Panc1 (cell line): ENCODE data around the gene IRS4. TPM values are rescaled to one million over a fixed set of nuclear protein-coding genes. Genes with fewer than 3 reads are reported as not detected.

Source experiments
- ATAC-seq: fragments of 200-7000 bp; cut with Tn5 transposase; 2 replicates; pipeline ENCODE4 v1.9.1; 2020; ENCODE audit warnings: mild to moderate bottlenecking, moderate library complexity
- BruUV-seq: library from RNA; stranded (reverse); fragments of 400-500 nt; replicated peaks from 2 replicates; lab custom pipeline; 2021; lab: Mats Ljungman, UMichigan
- CTCF ChIA-PET: fragments of 300-600 bp; sonication (Branson Sonifier 250); formaldehyde crosslinking; loops from one replicate; lab custom pipeline; 2022; ENCODE audit warnings: antibody characterized with exemption; lab: Charles Lee
- POLR2A ChIA-PET: fragments of 300-600 bp; sonication (Branson Sonifier 250); formaldehyde crosslinking; loops from one replicate; lab custom pipeline; 2022; ENCODE audit warnings: antibody characterized with exemption; lab: Charles Lee
- DNase-seq: peaks from one replicate; pipeline ENCODE4 v3.0.0-alpha.2; 2010; ENCODE audit warnings: low read depth, low spot score
- H3K27ac ChIP-seq: 2 replicates; pipeline ENCODE4 v1.5.1; 2011; ENCODE audit warnings: mild to moderate bottlenecking, low read length, inconsistent platforms
- H3K27me3 ChIP-seq: fragments of 200-500 bp; sonication (Bioruptor generic); 2 replicates; pipeline ENCODE4 v1.6.0; 2014; ENCODE audit warnings: low read length, inconsistent platforms; ENCODE audit not compliant: control insufficient read depth, insufficient read depth
- H3K36me3 ChIP-seq: fragments of 200-500 bp; sonication (Bioruptor generic); 2 replicates; pipeline ENCODE4 v1.5.1; 2014; ENCODE audit warnings: inconsistent platforms, mild to moderate bottlenecking, low read length, moderate library complexity; ENCODE audit not compliant: control insufficient read depth, insufficient read depth
- H3K4me1 ChIP-seq: 2 replicates; pipeline ENCODE4 v1.5.1; 2011; ENCODE audit warnings: inconsistent platforms, mild to moderate bottlenecking, low read length, moderate library complexity; ENCODE audit not compliant: control insufficient read depth, insufficient read depth
- H3K4me3 ChIP-seq, 2 experiments: 2 replicates each; pipeline ENCODE4 v1.5.1; 2011 to 2012; ENCODE audit warnings: low read depth in 2 of 2, low read length in 2 of 2, mild to moderate bottlenecking in 2 of 2, inconsistent platforms in 1 of 2, moderate library complexity in 1 of 2
- H3K9me3 ChIP-seq: fragments of 200-500 bp; sonication (Bioruptor generic); 2 replicates; pipeline ENCODE4 v1.5.1; 2014; ENCODE audit warnings: low read depth, mild to moderate bottlenecking, inconsistent platforms, low read length, moderate library complexity; ENCODE audit not compliant: control insufficient read depth, insufficient read depth
- CTCF ChIP-seq: fragments of 450-650 bp; IDR thresholded peaks from 2 replicates; pipeline ENCODE4 v1.5.1; 2017; ENCODE audit warnings: mild to moderate bottlenecking
- POLR2AphosphoS5 ChIP-seq: IDR thresholded peaks from 2 replicates; pipeline ENCODE4 v1.6.1; 2012; ENCODE audit warnings: mild to moderate bottlenecking, low read depth, low read length, moderate library complexity
- REST ChIP-seq, 2 experiments: IDR thresholded peaks; 2 replicates each; pipeline ENCODE4 v1.6.1; 2011 to 2012; ENCODE audit warnings: low read depth in 2 of 2, control low read depth in 1 of 2, low read length in 1 of 2, mild to moderate bottlenecking in 1 of 2, moderate library complexity in 1 of 2; ENCODE audit not compliant: insufficient read depth in 1 of 2
- SIN3A ChIP-seq: IDR thresholded peaks from 2 replicates; pipeline ENCODE4 v1.6.1; 2012; ENCODE audit warnings: low read depth, mild to moderate bottlenecking, low read length, moderate library complexity, borderline replicate concordance; ENCODE audit not compliant: insufficient read depth
- TCF7L2 ChIP-seq: IDR thresholded peaks from 2 replicates; pipeline ENCODE4 v1.6.1; 2011; ENCODE audit warnings: mild to moderate bottlenecking, low read depth, low read length, inconsistent platforms
- in situ Hi-C: cut with HindIII; loops from 2 replicates; pipeline ENCODE4 v1.10.0; 2016; ENCODE audit warnings: low sequenced_read_pairs, low pct_unique_long_range_greater_than_20kb
- intact Hi-C: fragments of 100-400 bp; cut with micrococcal nuclease; formaldehyde crosslinking; loops from one replicate; pipeline ENCODE4 v1.10.0; 2022; ENCODE audit not compliant: unreplicated experiment
- total RNA-seq: library from RNA; stranded (reverse); gene quantifications from one replicate; pipeline ENCODE4 v1.2.1, GENCODE V29; 2021; ENCODE audit not compliant: unreplicated experiment

The IRS4 gene
- total RNA-seq, 1 experiment from 2014 or later: not detected

DNA sequence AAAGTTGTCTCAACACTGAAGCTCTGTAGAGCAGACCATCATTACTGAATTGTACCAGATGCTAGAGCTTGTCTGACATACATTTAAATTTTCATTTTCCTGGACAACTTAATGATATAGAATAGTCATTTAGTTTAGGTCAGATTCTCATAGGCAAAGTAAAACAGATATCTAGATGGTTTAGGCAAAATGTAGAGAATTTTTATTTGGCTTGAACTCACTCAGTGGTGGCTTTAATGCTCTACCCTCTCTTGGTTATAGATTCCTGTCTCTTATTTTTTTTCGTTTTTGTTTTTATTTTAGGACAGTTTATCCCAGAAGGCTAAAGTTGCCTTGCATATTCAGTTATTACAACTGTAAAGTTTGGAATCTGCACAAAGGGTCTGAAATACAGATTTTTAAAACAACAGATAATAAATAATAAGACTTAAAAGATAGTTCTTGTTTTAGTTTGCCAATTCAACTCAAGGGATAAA is 4.0 kb upstream of the IRS4 start:
- Histone ChIP-seq H3K4me1 (peaks cover under 1% of the 10 kb centered on the region; the same call in 1 of the 2 replicates), H3K9me3 (no peaks in the 10 kb centered on the region), H3K27me3 (peaks cover 9% of the 10 kb centered on the region; the same call in 1 of the 2 replicates), H3K27ac (no peak overlapping the region), H3K4me3 (no peak overlapping the region), H3K36me3 (no peaks in the 10 kb centered on the region)
- in situ Hi-C loops (no loop called here), intact Hi-C loops (no loop called here)
- no TSS peak for BruUV-seq
- ChIA-PET POLR2A (no interaction called here), CTCF (interaction anchor here (0.6 kb wide), 1 partner anchor 74 kb away, joined by 3 read pairs; no protein-coding TSS in a partner anchor)
- no peak for TF ChIP-seq TCF7L2
- no peak for TF ChIP-seq CTCF
- TF ChIP-seq SIN3A: no peak
- no peak for TF ChIP-seq REST (IDR thresholded peaks at IDR 0.05; ENCODE audit: insufficient read depth in 1 of 2, low read depth in 2 of 2, low read length in 1 of 2)
- TF ChIP-seq POLR2AphosphoS5: no peak
- no peak for DNase-seq
- ATAC-seq: no peak

GRCh38 chrX:108737754-108738153 is 1.4 kb upstream of the IRS4 start:
- TF ChIP-seq TCF7L2 (no peak), SIN3A (no peak), REST (IDR thresholded peaks at IDR 0.05; ENCODE audit: insufficient read depth in 1 of 2, low read depth in 2 of 2, low read length in 1 of 2) (no peak), POLR2AphosphoS5 (no peak), CTCF (no peak)
- Histone ChIP-seq H3K27me3 (peaks cover 21% of the 10 kb centered on the region), H3K4me3 (no peak overlapping the region), H3K36me3 (no peaks in the 10 kb centered on the region), H3K4me1 (peaks cover 3% of the 10 kb centered on the region; the same call in 1 of the 2 replicates), H3K27ac (no peak overlapping the region), H3K9me3 (no peaks in the 10 kb centered on the region)
- ATAC-seq (no peak), DNase-seq (no peak)
- no TSS peak for BruUV-seq
- ChIA-PET CTCF (no interaction called here), POLR2A (no interaction called here)
- intact Hi-C loops: loop anchor here (10.0 kb wide), 1 partner anchor 153 kb away; no protein-coding TSS in a partner anchor
- in situ Hi-C loops: no loop called here
